SK-MEL-5 (cell line): Measurements from ENCODE around the gene MS4A18. TPM values are rescaled to one million over a fixed set of nuclear protein-coding genes. Genes with fewer than 3 reads are reported as not detected.
"Not testable (repeated sequence)": the region's sequence is repeated elsewhere in the genome, so short reads cannot be mapped to it uniquely, and the experiment has no call there.

Source experiments
- DNase-seq: peaks from one replicate; pipeline ENCODE4 v3.0.0-alpha.2; 2016; ENCODE audit warnings: low read depth, low spot score
- in situ Hi-C: cut with HindIII; loops from 2 replicates; pipeline ENCODE4 v1.10.0; 2016; ENCODE audit warnings: low sequenced_read_pairs, high pct_unique_total_duplicates, low pct_unique_long_range_greater_than_20kb
- total RNA-seq: library from RNA; depleted of rRNA; stranded (reverse); fragments of >200 nt; shearing (Covaris generic); gene quantifications from 2 replicates; pipeline ENCODE4 v1.2.3, GENCODE V29; 2014

MS4A18 gene
- total RNA-seq, 1 experiment from 2014 or later: not detected

DNA sequence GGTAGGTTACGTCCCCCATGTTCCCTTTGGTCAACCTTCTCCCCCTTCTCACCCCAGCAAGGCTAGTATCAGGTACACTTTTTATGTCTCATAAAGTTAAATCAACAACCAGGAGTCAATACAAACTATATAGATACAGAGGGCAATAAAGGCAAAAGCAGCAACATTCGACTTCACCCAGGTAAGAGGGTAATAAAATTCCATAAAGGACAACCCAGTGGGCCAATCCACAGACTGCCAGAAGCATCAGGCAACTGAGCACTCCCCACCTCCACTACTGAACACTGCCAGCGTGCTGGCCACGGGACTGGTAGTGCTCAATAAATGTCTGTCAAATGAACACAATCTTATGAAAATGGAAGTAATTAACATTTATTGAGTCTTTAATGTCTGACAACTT is 5.1 kb upstream of the MS4A18 start:
- DNase-seq: no peak
- in situ Hi-C loops: no loop called here

DNA sequence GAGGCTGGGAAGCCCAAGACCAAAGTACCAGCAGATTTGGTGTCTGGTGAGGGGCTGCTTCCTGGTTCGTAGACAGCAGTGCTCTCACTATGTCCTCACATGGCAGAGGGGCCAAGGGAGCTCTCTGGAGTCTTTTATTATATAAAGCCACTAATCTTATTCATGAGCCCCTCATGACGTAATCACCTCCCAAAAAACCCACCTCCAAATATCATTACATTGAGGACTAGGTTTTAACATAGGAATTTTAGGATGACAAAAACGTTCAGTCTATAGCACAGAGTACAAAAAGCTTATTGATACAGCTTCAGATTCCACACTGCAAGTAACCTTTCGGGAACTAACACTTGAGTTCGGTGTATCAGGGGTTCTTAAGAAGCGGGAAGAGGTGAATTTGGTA is 4.1 kb upstream of the MS4A18 start:
- in situ Hi-C loops: no loop called here
- DNase-seq: no peak

DNA sequence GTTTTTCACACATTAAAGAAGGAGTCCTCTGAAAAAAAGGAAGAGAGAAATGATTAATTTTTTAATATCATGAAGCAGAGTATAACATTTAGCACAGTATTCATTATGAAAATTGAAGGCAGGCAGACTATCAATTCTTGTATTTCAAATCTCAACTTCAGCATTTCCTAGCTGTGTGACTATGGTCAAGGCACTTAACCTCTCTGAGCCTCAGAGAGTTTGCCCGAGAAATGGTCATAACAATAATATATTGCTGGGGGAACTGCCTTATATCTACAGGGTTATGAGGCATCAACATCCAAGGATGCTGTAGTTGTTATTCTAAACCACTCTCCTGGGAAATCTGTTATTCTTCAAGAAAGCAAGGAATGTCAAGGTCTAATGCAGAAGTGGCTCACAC is 1.1 kb downstream of the MS4A18 start:
- no peak for DNase-seq
- in situ Hi-C loops: no loop called here

DNA sequence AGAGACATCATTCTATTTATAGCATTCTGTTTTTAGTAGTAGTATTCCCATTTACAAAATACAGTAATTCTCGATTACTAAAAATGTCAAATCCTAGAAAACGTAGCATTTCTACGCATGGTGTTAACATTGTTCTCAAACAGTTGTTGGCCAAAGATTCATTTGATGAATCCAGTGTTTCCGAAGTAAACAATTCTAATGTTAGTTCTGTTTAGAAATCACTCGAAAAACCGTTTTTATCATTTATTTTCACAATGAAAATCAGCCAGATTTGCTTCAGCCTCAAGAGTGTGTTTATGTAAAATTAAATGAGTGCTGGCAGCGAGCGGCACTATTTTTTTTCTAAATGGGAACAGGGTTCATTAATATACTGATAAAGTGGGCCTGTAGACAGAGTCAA is 7.1 kb downstream of the MS4A18 start:
- in situ Hi-C loops: no loop called here
- no peak for DNase-seq

DNA sequence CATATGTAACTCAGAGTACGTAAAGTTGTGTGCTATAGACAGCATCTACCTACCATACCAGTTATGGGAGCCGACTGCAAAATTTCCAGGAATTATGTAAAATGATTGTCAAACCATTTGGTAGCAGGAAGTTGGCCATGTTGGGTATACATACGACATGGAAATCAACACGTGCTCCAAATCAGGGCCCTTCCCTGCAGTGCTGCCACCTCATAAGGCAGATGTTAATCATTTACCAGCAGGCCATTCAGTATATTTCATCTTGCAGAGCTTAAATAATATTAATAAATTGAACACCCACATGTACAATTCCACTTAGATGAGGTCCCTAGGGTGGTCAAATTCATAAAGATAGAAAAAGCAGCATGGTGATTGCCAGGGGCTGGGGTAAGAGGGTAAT is 9.8 kb downstream of the MS4A18 start:
- in situ Hi-C loops: no loop called here
- no peak for DNase-seq

DNA sequence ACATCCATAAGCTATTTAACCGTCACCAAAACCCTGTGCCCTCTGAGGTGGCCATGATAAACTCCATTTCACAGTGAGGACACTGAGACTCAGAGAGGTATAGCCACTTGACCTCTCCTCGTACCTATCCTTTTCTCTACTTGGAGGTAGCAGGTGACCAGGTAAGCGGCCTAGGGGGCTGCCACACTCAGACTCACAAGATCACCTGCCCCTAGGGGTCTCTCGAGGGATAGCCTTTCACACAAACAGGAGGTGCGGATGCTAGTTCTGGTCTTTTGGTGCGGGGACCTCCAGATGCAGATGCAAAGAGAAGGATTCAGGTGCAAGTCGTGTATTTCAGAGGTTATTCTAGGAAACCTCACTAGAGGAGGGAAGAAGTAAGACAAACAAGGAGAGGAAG is 14.6 kb downstream of the MS4A18 start:
- no peak for DNase-seq
- in situ Hi-C loops: no loop called here

DNA sequence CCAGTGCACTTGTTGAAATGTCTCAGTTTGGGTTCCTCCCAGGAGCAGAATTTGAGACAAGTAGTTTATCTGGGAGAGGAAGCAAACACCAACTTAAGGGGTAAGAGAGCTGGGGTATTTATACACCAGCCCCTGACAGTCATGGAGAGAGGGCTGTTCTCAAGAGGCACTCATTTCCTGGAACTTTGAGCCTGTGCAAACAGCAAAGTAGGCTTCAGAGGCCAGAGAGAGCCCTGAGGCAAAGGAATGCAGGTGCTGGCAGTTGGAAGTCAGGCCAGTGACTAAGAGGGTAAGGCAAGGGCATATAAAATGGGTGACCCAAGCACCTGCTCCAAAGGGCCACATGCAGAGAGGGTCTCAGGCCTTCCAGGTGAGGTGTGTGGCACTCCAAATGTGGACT is 16.1 kb downstream of the MS4A18 start:
- in situ Hi-C loops: no loop called here
- DNase-seq: no peak

DNA sequence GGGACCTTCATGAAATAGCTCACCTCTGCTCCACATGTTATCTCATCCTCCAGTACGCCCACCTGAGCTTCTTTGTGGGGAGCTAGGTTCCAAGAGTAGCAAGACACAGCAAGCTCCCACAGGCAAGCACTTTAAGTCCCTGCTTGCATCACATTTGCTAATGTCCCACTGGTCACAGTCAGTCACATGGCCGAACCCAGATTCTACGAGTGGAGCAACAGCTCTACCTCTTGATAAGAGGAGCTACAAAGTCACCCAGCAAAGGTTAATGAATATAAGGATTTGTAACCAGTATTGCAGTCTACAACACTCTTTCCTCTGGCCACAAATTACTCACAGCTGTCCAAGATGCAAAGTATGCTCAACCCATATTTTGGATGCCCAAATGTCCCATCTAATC is 16.9 kb downstream of the MS4A18 start:
- in situ Hi-C loops: no loop called here
- no peak for DNase-seq

DNA sequence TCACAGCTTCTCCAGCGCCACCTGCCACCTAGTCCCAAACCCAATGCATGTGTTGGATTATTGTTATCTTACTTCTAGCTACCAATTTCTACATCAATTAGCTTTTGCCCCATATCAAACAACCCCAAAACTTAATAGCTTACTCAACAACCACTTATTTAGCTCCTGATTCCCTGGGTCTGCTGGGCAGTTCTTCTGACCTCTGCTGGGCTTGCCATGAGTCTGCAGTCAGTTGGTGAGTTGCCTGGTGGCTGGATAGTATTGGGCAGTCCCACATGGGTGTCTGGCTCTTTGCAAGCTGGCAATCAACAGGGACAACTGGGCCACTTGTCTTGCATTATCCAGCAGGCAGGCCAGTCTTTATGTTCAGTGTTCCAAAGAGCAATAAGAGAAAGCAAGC is 18.5 kb downstream of the MS4A18 start:
- in situ Hi-C loops: no loop called here
- peak; percentile 13 for DNase-seq

DNA sequence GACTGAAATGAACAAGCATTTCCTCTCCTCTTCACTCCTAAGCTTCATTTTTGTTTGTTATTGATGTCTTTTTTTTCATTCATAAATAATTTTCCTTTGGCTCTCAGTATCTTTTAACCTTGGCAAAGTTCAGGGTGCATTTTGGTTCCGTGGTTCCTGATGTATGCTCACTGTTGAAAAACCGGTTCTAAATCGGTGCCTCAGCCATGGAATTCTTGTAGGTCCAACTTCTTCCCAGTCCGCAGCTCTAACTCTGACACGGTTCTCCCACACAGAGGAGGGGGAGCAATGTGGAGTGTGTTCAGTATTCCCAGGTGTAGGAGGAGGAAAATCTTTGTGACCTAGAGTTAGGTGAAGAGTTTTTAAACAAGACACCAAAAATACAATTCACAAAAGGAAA is 19.6 kb downstream of the MS4A18 start:
- no peak for DNase-seq
- in situ Hi-C loops: no loop called here

DNA sequence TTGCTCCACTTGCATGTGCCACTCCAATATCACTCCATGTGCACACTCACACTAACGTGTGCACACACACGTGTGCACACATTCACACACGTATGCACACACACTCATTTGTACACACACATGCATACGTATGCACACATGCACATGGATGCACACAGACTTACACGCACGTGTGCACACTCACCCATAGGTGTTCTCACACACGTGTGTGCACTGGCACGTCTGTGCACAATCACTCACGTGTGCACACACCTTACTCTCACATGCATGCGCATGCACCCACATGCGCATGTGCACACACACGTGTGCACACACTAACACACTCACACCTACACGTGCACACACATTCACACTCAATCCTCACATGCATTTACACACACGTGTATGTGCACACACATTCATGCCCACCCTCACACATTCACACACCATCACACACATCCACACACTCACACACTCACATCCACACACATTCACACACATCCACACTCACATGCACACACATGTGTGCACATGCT is 22.9 kb downstream of the MS4A18 start:
- in situ Hi-C loops: no loop called here
- DNase-seq: no peak

DNA sequence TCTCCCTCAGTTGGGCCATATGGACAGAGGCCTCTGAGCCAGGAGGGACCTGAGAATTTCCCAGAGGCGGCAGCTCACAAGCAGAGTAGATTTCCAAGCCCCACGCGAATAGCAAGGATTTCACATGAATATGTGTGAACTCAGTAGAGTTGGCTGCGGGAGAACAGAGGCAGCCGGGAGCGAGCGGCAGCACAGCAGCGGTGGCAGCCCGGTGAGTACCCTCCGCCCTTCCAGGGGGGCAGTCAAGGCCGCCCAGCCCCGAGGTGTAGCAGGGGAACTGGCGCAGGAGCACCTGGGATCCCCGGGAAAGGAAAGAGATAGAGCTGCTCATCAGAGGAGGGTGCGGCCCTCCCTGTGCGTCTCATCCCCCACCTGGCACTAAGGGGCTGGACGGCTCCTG is 23.7 kb downstream of the MS4A18 start:
- no peak for DNase-seq
- in situ Hi-C loops: no loop called here

DNA sequence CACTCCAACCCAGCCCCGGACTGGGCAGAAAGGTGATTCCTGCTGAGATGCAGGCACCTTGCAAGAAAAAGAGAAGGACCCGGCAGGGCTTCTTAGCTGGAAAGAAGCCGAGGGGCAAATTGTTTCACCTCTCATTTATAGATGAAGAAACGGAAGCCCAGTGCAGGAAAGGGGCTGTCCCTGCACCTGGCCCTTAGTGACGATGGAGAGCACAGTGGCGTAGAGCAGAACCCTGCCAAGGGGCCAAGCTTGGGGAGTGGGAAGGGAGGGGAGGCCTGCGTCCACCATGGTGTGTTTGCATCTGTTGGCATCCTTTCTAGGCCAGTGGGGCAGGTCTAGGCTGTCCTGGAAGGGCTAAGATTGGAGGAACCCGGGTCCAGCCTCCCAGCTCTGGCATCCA is 24.3 kb downstream of the MS4A18 start:
- DNase-seq: no peak
- in situ Hi-C loops: no loop called here

DNA sequence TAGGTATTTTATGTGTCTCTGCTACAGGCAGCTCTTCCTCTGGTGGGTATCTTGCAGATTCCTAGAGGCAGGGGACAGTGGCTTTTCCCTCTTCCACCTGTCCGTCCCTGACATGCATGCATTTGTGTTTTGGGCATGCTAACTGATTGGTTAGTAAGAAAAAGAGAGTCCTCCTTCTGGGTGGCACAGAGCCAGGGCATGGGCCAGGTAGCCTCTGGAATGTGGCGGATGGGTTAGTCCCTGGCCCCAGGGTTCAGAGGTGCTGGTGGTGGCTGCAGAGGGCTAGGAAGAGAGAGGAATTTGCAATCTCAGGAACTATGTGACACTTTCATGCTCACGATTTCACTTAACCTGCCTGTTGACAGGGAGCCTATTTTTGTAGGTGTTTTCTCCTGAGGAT is 26.4 kb downstream of the MS4A18 start:
- no peak for DNase-seq
- in situ Hi-C loops: no loop called here

DNA sequence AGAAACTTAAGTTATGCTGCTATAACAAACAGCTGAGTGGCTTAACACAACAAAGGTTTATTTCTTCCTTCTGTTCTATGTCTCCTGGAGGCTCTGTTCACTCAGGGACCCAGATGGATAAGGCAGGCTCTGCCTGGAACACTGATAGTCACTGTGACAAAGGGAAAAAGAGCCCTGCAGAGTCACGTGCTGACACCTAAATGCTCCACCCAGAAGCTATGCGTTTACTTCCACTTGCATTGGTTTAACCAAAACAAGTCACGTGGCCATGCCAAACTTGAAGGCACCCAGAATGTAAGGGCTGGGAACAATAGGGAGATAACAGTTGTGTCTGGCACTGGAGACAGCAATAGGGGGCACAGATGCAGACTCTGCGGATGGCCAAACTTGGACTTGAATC is 28.8 kb downstream of the MS4A18 start:
- in situ Hi-C loops: no loop called here
- DNase-seq: no peak

DNA sequence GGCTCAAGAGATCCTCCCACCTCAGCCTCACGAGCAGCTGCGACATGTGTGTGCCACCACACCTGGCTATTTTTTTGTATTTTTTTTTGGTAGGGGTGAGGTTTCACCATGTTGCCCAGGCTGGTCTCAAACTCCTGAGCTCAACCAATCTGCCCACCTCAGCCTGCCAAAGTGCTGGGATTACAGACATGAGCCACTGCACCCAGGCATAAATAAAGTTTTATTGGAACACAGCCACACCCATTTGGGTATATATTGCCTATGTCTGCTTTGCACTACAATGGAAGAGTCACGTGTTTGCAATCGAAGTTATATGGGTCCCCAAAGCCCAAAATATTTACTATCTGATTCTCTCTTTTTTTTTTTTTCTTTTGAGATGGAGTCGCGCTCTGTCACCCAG is 30.4 kb downstream of the MS4A18 start:
- no peak for DNase-seq
- in situ Hi-C loops: no loop called here

DNA sequence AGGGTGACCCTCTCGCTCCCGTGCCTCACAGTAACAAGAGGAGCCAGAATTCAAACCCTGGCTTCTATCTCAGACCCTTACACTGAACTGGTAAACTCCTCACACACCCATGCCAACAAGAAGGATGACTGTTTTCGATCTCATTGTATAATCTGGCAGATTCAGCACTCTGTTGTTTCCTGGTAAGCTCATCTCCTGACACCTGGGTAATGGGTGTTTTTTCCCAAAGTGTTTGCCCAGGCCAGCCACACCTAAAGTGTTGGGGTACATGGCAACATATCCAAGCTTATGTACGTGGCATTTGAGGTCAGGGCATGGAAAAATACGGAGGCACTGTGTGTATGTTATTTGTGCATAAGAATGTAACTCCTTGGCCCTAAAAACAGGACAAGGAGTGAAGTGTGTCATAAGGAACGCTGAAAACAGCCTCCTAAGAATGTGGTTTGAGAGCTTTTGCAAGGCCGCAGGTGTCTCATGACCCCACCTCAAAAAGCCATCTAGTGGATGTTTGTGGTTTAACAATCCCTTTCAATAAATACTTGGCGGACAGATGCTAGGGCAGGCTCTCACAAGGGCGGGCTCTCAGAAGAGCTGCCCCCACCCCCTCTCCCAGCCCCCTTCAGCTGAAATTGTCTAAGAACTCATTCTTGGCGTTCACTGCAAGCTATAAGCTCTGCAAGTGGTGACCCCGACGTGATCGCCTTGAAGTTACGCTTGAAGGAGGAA is 31.9 kb downstream of the MS4A18 start, which contains the start of gene MS4A15:
Gene MS4A15 (plus strand): TSS at position 561 of the 726 bp plus-strand sequence. CDS start 6,867 bp downstream, outside the sequence.
- in situ Hi-C loops: no loop called here
- DNase-seq: peak; percentile 58

DNA sequence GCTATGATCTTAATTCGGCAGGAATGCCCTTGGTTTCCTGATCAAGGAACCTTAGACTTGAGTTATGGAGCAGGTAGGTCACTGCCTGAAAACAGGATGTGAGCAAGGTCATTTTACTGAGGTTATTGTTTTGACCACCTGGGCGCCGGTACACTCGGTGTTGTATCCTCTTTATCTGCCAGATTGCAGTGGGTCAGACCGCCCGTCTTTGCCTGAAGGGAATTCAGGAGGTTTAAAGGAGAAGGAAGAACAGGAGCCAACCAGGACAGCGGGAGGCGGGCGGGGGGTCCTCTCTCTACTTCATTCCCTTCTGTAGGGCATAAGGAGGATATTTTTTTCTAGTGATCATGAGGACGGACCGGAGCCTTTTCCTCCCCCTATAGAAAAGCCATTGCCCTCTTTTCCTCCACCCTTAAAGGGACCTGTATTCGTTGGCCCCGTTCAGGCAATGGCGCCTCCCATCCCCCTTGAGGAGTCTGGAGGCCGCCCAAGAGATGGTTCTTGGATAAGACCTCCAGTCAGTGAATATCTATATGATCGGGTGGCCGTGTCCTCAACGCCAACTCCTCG is 32.8 kb downstream of the MS4A18 start:
- no peak for DNase-seq
- in situ Hi-C loops: no loop called here

DNA sequence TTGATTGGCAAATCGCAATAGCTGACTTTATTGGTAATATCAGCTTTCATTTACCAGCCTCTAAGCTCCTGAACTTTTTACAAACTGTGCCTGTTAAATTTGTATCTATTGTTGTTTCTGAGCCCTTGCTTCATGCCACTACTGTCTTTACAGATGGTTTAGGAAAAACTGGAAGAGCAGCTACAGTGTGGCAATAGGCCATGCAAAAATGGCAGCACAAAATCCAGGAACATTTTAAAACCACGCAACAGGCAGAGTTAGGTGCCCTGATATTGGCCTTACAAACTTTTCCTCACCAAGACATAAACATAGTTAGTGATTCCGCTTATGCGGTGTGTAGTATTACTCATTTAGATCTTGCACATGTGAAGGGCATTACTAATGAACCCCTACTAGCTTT is 34.2 kb downstream of the MS4A18 start:
- DNase-seq, in situ Hi-C loops: not testable (repeated sequence)
